HG02943 (cell line): Measurements from ENCODE around the gene GRID1.

Experiments used
- ATAC-seq: cut with Tn5 transposase; IDR thresholded peaks from one replicate; pipeline ENCODE4 v1.9.1; 2021; ENCODE audit warnings: mild to moderate bottlenecking, low read depth, moderate library complexity; ENCODE audit not compliant: unreplicated experiment

Gene GRID1

DNA sequence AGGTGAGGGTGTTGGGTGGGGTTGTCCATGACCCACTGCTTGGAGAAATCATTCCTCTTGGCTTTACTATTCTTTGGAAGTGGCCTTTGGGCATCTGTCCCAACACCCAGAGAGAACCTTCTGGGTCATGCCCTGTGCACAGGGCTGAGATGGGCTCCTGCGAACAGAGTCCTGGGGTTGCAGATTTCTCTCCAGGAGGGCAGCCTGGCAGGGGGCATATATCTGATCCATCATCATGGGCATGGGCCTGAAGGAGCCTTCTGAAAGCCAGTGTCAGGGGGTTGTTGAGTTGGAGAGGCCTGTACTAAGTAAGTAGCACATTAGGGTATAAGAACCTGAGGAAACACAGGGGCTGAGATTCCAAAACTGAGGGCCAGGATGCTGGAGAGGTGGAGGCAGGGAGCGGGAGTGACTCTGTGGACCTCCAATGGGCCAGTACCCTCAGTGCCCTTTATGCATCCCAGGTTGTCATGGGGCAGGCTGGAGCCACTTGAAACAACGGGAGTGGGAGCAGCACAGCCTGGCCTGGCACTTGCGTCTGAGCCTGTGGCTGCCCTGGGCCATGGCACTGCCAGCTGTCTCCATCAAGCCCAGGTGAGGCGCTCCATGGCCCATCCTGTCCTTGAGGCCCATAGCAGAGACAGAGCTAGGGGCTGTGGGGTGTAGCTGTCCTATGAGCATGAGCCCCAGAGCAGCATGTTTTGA lies 203.7 kb downstream of the GRID1 start:
- no peak for ATAC-seq

DNA sequence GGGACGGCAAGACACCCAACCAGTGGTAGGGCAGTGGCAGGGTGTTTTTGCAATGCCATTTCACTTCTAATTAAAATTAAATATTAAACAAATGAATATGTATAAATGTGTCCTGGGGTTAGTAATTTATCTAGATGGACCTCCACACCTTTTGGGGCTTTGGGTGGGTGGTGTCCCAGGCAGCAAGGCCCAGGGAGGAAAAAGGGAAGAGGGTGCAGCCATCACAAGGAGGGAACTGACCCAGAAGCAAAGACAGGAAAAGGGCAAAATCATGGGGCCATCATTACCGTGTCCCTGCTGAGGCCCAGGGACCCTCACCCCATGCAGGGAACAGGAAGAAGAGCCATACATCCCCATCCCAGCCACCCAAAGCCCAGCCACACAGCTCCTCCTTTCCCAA lies 204.6 kb downstream of the GRID1 start:
- ATAC-seq = no peak

- no peak for ATAC-seq
These were observed 205.6 kb downstream of the GRID1 start for GRCh38 chr10:86160890-86161585.

DNA sequence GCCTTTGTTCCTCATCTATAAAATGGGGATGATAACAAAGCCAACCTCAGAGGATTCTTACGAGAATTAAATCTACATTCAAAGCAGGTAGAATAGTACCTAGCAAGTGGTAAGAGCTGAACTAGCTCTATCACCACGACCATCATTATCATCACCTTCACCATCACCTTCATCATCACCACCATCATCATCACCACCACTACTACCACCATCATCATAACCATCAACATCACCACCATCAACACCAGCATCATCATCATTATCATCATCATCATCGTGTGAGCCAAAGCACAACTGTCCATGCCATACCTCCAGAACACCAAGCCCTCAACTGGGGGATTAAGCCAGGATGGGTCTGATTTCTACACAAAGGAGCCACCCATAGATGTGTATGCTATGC lies 206.8 kb downstream of the GRID1 start:
- no peak for ATAC-seq

DNA sequence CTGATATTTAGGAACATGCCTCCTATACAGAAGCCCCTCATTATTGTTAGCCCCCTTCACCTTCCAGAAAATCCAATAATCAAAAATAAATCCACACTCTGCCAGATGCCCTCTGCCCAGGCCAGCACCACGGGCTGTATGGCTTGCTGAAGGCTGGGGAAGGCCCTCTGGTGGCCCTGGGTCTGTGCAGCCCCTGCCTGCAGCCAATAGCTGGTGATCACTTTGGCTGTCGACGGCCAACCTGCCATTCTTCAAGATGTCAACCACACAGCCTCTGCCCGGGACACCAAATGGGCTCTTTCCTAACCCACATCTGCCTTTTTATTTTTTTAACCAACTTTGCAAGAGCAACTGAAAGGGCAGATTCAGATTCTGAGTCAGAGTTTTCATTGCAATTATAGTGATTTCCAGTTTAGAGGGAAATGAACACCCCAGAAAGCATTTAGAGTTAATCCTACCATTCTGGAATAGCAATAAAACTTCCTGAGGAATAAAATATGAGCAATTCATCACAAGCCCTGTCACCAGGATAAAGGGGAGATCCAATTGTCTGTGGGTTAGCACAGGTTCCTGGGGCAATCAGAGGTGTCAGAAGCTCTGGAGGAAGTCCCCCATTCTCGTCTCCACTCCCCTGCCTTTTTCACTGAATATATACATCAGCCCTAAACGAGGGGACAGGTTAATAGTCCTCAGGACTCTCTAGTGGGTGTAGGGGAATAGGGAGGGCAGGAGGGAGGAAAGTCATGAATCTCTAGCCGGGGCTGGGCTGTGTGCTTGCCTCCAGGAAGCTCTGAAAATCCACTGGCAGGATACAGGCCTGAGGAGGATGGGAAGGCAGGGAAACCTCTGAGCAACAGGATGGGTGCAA lies 211.3 kb downstream of the GRID1 start:
- ATAC-seq = no peak

DNA sequence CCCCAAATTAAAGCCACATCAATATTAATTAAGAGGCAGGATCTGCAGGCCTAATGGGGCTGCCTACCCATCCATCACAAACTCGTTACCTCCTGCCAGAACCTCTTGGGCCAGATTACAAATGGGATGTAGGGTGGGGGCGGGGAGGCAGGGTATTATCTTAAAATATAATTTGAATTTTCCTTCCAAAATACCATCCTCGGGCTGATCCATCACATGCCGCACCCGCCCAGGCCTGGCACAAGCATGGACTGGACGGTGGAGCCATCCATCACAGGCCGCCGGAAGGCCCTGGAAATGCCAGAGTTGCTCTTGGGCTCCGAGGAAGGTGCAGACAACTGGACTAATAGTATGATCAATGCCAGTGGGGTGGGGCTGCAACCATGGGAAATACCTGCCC lies 212.8 kb downstream of the GRID1 start:
- ATAC-seq = no peak

DNA sequence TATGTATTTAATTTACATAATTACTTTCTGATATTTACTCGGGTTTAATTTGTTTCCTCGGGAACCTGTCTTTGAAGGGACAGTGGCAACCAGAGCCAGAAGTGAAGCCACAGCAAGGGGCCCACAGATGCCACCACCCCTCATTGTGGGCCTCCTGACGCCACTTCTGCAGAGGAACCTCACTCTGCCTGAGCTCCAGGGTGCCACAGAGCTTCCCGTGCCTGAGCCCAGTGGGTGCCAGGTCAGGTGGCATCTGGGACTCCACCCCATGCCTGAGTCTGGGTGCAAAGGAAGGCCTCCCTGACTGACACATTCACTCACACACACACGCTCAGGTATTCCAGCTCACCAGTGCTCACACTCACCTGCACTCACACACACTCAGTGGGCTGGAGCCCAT lies 213.7 kb downstream of the GRID1 start:
- no peak for ATAC-seq

- no peak for ATAC-seq
These were observed 214.2 kb downstream of the GRID1 start for GRCh38 chr10:86152354-86152753.

DNA sequence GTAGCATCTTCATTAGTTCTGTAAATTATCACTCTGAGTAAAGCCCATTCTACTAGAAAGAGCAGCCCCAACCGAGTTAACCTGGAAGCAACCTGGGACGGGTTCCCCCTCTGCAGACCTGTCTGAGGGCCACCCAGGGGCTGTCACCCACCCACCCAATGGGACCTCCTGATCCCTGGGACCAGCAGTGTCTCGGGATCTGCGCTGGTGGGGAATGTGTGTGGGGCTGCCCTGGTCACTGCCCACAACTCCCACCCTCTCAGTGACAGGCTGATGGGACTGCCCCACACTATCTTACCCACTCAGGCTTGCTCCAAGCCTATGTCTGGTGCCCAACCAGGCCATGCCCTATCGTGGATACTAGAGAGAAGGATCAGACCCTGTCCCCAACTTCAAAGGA lies 215.0 kb downstream of the GRID1 start:
- no peak for ATAC-seq

- ATAC-seq = no peak
These were observed 217.3 kb downstream of the GRID1 start for GRCh38 chr10:86149257-86149656.

- ATAC-seq = no peak
These were observed 218.5 kb downstream of the GRID1 start for GRCh38 chr10:86148117-86148516.

DNA sequence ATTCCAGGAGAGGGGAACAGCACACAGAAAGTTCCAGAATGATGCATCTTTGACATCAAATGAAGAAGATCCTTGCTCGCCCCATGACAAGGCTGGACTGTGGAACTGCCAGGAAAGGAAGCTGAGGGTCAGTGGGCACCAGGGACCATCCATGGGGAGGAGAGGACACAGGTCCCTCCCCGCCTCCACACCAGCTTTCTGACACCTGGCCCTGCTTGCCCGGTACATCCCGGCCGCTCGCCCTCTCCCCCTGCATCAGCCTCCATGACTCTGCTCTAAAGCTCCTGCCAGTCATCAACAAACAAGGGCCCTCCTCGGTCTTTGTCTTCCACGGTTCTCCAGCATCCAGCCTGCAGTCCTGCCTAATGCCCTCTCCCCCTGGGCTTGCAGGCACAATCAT lies 222.3 kb downstream of the GRID1 start:
- no peak for ATAC-seq

DNA sequence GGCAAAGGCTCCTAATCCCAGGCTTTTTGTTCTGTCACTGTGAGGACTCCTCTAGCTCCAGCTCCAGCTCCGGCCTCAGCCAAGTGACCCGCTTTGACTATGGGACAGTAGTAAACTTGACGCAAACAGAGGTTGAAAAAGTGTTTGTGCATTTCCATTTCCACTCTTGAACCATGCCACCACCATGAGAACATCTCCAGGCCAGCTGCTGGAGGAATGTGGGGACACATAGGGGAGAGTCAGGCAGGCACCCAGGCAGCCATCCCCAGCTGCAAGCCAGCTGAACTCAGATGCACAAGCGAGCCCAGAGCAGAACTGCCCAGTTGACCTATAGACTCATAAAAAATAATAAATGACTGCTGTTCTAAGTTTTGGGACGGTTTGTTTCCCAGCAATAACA lies 224.7 kb downstream of the GRID1 start:
- no peak for ATAC-seq

DNA sequence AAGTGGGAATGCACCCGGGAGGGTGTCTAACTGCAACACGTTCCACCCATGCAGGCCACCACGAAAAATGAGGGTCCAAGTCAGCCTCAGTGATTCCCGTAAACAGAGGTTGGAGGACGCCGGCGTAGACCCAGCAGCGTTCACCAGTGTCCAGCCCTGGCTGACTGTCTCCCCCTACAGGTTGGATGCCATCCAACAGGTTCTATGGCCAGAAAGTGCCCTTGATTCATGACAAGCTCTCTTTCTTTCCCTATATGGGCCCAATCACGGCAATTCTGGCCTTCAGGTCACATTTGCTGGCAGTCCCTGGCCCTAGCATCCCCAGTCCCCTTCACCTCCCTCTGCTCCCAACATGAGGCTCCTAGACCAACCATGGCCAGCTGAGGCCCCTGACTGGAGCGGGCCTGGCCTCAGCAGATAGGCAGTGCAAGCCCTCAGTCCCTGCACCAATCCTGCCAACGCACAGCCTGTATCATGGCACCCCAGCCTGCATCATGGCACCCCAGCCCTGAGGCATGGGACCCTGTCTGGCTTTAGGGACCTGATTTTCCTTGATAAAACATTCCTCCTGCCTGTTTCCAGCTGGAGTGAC lies 227.4 kb downstream of the GRID1 start:
- no peak for ATAC-seq

- no peak for ATAC-seq
These were observed 228.0 kb downstream of the GRID1 start for GRCh38 chr10:86138551-86139065.

GRCh38 chr10:86137561-86137960 lies 229.0 kb downstream of the GRID1 start:
- ATAC-seq = no peak

GRCh38 chr10:86136934-86137333 lies 229.7 kb downstream of the GRID1 start:
- ATAC-seq = no peak

GRCh38 chr10:86135191-86135590 lies 231.4 kb downstream of the GRID1 start:
- no peak for ATAC-seq

- ATAC-seq = no peak
These were observed 235.7 kb downstream of the GRID1 start for GRCh38 chr10:86130737-86131475.

DNA sequence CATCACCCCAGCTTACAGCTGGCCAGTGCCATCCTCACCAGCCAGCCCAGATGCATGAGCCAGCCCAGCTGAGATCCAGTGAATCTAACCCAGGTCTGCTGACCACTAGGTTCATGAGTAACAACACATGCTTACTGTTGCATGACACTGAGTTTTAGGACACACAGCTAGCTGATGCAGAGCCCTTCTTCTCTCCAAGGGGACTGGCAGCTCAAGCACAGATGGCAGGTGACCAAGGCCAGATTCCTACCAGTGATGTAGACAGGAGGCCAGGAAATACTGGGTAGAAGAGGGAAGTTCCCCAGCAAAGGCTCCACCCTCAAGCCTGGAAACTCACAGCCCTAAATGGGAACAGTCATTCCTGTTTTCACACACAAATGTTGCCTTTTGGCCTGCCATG lies 236.6 kb downstream of the GRID1 start:
- ATAC-seq = no peak
